ENCODE measurements around the gene AFAP1L2. TPM values are rescaled to one million over a fixed set of nuclear protein-coding genes. Genes with fewer than 3 reads are reported as not detected.

The AFAP1L2 gene
- total and polyA plus RNA-seq, 9 of the 15 experiments (the other 6 are each of a cell fraction or from before 2014, with no cell fraction given): 0.07 TPM; not detected in 8

DNA sequence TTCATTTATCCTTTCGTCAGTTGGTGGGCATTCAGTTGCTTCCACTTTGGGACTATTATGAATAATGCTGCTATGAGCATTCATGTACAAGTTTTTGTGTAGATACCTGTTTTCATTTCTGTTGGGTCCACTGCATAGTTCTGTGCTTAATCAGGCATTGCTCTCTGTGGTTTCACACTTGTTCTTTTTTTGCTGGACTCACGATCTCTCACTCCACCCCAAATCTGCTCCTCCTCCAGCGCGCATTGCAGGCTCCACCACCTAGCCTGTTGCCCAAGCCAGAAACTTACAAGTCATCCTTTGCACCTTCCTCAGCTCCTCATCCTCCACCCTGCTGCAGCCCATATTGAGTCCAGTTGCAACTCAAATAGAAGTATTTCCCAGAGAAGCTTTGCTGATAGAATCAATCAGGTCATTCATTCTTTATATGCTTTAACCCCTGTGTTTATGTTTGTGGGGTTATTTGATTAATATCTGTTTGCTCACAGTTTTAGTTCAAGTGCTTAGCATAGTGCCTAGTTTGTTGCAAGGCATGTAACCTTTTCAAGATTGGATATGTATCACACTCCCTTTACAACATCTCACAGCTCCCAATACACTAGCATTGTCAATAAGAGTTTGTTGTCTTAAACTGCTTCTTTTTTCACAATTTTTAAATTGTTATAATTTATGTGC lies 16.6 kb upstream of the AFAP1L2 start:
- H3K27ac ChIP-seq (ENCODE audit: extremely low read depth, low read depth, low read length): no peak overlapping the region
- 0% methylated on average over 4 of the region's 4 CpGs for WGBS (ENCODE audit: insufficient coverage, low coverage, missing lambda C conversion rate)
- DNase-seq (ENCODE audit: extremely low read depth in 1 of 4, low spot score in 3 of 4) (no peak), FAIRE-seq (no peak), ATAC-seq (no peak)
- no peaks in the 10 kb centered on the region for H3K4me1 ChIP-seq (replicated peaks in 1 of 2; ENCODE audit: control insufficient read depth in 2 of 2, insufficient read depth in 2 of 2, low read length in 2 of 2)
- no peaks in the 10 kb centered on the region for H3K79me2 ChIP-seq (ENCODE audit: control insufficient read depth, insufficient read depth, low read length)
- ChIA-PET CTCF (ENCODE audit: low intra/inter-chr PET ratio) (no interaction called here), POLR2A (no interaction called here)
- H3K9me3 ChIP-seq (replicated peaks; ENCODE audit: control insufficient read depth, insufficient read depth, low read depth, low read length): no peaks in the 10 kb centered on the region
- no peak overlapping the region for H3K4me2 ChIP-seq (ENCODE audit: insufficient read depth, low read length)
- H3K36me3 ChIP-seq (ENCODE audit: control insufficient read depth, insufficient read depth, low read length): no peaks in the 10 kb centered on the region
- H3K4me3 ChIP-seq: no peak overlapping the region
- in situ Hi-C loops (cut with MboI) (no loop called here), intact Hi-C loops (cut with micrococcal nuclease) (no loop called here)
- no peaks in the 10 kb centered on the region for H4K20me1 ChIP-seq (replicated peaks; ENCODE audit: control insufficient read depth, insufficient read depth, low read length)
- no TSS peak for BruUV-seq (replicated peaks)
- no peak overlapping the region for H3K9ac ChIP-seq (ENCODE audit: insufficient read depth in 1 of 2, low read depth in 2 of 2, low read length in 2 of 2)
- no peak overlapping the region for H2AFZ ChIP-seq (ENCODE audit: low read depth, low read length)
- H3K9me1 ChIP-seq (ENCODE audit: control insufficient read depth, insufficient read depth, low read length): no peaks in the 10 kb centered on the region
- no peaks in the 10 kb centered on the region for H3K27me3 ChIP-seq (ENCODE audit: control insufficient read depth in 2 of 2, insufficient read depth in 2 of 2, low read length in 2 of 2)
- TF ChIP-seq NCOA1 (IDR thresholded peaks at IDR 0.05; ENCODE audit: low read depth): no peak
- TF ChIP-seq PCBP1 (IDR thresholded peaks at IDR 0.05; ENCODE audit: low read depth, low read length, poor library complexity, severe bottlenecking): no peak
- TF ChIP-seq, protein P1, sequence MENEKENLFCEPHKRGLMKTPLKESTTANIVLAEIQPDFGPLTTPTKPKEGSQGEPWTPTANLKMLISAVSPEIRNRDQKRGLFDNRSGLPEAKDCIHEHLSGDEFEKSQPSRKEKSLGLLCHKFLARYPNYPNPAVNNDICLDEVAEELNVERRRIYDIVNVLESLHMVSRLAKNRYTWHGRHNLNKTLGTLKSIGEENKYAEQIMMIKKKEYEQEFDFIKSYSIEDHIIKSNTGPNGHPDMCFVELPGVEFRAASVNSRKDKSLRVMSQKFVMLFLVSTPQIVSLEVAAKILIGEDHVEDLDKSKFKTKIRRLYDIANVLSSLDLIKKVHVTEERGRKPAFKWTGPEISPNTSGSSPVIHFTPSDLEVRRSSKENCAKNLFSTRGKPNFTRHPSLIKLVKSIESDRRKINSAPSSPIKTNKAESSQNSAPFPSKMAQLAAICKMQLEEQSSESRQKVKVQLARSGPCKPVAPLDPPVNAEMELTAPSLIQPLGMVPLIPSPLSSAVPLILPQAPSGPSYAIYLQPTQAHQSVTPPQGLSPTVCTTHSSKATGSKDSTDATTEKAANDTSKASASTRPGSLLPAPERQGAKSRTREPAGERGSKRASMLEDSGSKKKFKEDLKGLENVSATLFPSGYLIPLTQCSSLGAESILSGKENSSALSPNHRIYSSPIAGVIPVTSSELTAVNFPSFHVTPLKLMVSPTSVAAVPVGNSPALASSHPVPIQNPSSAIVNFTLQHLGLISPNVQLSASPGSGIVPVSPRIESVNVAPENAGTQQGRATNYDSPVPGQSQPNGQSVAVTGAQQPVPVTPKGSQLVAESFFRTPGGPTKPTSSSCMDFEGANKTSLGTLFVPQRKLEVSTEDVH (IDR thresholded peaks at IDR 0.05; ENCODE audit: low read depth, partially characterized antibody): no peak
- no peak for TF ChIP-seq SAFB2 (IDR thresholded peaks at IDR 0.05; ENCODE audit: borderline replicate concordance, low read depth, low read length, severe bottlenecking)
- TF ChIP-seq TGIF2 (CRISPR knock-in tag; IDR thresholded peaks at IDR 0.05): no peak
- no peak for TF ChIP-seq ZKSCAN1 (IDR thresholded peaks at IDR 0.05; ENCODE audit: low read depth, low read length)
- TF ChIP-seq BDP1 (IDR thresholded peaks at IDR 0.05; ENCODE audit: insufficient read depth, insufficient read length): no peak
- no peak for TF ChIP-seq NFE2L1 (tag; IDR thresholded peaks at IDR 0.05; ENCODE audit: borderline replicate concordance, low read depth)
- TF ChIP-seq PHB (CRISPR knock-in tag; IDR thresholded peaks at IDR 0.05): no peak
- TF ChIP-seq, protein P2, sequence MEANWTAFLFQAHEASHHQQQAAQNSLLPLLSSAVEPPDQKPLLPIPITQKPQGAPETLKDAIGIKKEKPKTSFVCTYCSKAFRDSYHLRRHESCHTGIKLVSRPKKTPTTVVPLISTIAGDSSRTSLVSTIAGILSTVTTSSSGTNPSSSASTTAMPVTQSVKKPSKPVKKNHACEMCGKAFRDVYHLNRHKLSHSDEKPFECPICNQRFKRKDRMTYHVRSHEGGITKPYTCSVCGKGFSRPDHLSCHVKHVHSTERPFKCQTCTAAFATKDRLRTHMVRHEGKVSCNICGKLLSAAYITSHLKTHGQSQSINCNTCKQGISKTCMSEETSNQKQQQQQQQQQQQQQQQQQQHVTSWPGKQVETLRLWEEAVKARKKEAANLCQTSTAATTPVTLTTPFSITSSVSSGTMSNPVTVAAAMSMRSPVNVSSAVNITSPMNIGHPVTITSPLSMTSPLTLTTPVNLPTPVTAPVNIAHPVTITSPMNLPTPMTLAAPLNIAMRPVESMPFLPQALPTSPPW (CRISPR knock-in tag; IDR thresholded peaks at IDR 0.05): no peak
- TF ChIP-seq, protein P3, sequence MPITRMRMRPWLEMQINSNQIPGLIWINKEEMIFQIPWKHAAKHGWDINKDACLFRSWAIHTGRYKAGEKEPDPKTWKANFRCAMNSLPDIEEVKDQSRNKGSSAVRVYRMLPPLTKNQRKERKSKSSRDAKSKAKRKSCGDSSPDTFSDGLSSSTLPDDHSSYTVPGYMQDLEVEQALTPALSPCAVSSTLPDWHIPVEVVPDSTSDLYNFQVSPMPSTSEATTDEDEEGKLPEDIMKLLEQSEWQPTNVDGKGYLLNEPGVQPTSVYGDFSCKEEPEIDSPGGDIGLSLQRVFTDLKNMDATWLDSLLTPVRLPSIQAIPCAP (CRISPR knock-in tag; IDR thresholded peaks at IDR 0.05; ENCODE audit: borderline replicate concordance): no peak
- no peak for TF ChIP-seq LEF1 (IDR thresholded peaks at IDR 0.05)
- TF ChIP-seq XRCC5 (IDR thresholded peaks at IDR 0.05; ENCODE audit: low read depth, low read length): no peak
- TF ChIP-seq ZBTB8A (IDR thresholded peaks at IDR 0.05; ENCODE audit: partially characterized antibody): no peak
- no peak for TF ChIP-seq EP300 (IDR thresholded peaks at IDR 0.05; ENCODE audit: low read length)
- no peak for TF ChIP-seq ZNF133 (CRISPR knock-in tag; IDR thresholded peaks at IDR 0.05)
- no peak for TF ChIP-seq TCF3 (CRISPR knock-in tag; IDR thresholded peaks at IDR 0.05)
- TF ChIP-seq MCM2 (IDR thresholded peaks at IDR 0.05; ENCODE audit: low read depth): no peak

Data from K562 (cell line).